Mucosa of gallbladder (tissue), 1 donor: ENCODE measurements around the gene GFOD2. TPM values are rescaled to one million over a fixed set of nuclear protein-coding genes. Genes with fewer than 3 reads are reported as not detected.

Source experiments
- DNase-seq: peaks from one replicate; pipeline ENCODE4 v3.0.0-alpha.2; 2020; ENCODE audit warnings: low spot score
- total RNA-seq: library from RNA; stranded (reverse); gene quantifications from one replicate; pipeline ENCODE4 v1.2.1, GENCODE V29; 2021
- donor health status: DM: no; HTN: no; CAD: no.

Gene GFOD2
- total RNA-seq, 1 donor from 2014 or later = 25.9 TPM

- peak; percentile 59 for DNase-seq
Observed at GRCh38 chr16:67672739-67673662, 46.1 kb downstream of the GFOD2 start.

DNA sequence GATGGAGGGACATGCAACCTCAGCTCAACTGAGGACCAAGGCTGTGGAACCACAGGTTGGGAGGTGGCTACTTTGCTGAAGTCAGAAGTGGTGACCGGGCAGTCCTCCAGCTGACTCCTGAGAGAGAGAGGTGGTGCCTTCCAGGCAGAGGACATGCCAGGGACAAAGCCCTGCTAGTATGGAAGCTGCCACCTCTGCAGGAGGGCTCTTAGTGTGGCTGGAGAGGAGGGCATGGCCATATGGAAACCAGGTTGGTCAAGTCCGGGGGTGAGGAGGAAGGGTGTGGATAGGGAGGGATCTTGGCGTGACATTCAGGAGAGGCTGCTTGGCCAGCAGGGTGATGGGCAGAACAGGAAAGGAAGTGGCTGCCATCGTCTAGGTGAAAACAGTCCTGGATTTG is 46.8 kb downstream of the GFOD2 start:
- no peak for DNase-seq

DNA sequence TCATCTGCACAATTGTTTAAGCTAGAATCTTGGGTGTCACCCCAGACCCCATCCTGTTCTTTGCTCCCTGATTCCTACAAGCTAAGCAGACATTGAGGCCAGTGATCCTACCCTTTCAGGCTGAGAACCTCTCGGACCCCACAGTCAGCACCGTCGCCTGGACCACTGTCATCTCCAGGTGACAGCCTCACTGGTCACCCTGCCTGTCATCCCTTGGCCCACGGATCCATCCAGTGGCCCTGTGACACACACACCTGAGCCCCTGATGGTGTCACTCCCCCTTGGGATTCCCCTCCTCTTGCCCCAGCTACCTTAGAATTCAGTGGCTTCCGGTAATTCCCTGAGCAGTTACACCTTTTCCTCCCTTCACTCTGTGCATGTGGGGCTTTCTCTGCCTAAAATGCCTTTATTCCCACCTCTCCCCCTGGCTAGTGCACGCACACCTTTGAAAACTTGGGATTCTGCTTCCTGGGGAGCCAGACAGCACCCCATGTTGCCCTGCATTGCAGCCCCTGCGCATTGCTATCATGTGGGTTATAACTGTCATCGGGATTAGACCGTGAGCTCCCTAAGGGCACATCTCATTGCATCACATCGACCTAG is 49.5 kb downstream of the GFOD2 start:
- no peak for DNase-seq

GRCh38 chr16:67668495-67669157 is 50.5 kb downstream of the GFOD2 start:
- DNase-seq = no peak

- peak; percentile 86 for DNase-seq
Observed at GRCh38 chr16:67667817-67668494, 51.2 kb downstream of the GFOD2 start.

- DNase-seq = no peak
Observed at GRCh38 chr16:67667453-67667816, 51.7 kb downstream of the GFOD2 start.

DNA sequence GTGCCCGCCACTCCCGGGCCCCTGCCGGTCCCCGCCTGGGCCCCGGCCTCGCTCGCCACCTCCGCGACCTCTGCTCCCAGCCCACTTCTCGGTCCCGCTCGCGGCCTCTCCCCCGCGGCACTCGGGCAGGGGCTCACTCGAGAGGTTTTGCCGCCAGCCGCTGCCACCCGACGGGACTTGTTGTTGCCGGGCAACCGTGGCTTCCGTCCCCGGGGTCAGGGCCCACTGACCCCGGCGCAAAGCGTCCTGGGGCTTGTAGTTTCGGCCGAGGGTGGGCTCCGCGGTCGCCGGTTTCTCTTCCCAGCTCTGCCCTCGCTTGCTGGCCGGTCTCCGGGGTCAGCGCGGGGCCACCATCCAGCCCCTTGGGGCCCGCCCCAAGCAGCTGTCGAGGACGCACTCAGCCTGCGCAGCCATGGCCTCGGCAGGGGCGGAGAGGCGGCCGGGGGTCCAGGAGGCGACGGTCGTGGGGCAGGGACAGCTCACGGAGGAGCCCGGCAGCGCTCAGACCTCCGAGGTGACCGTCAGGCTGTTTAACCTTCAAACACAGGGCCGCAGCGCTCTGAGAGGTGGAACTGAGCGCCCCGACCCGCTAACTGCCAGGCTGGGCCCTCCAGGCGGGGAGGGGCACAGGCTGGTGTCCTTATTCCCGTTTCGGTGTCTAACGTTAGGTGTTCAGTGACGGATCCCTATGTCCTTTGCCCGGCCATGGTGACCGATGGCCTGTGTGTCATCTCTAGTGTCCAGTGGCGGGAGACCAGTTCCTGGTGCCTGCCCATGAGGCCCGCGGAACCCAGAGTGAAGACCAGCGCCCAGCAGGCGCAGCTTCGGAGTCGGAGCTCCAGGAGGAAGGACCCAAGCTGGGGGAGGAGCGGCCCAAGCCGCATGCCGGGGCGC is 52.3 kb downstream of the GFOD2 start, which contains the start of the genes C16orf86 and ENKD1:
C16orf86 (plus strand) TSS at position 256 of the 894 bp plus-strand sequence; CDS start at position 413, 157 bp downstream.
ENKD1 (minus strand) TSS at position 192 of the 894 bp plus-strand sequence. CDS start 308 bp downstream, outside the sequence.
- peak; percentile 86 for DNase-seq

DNA sequence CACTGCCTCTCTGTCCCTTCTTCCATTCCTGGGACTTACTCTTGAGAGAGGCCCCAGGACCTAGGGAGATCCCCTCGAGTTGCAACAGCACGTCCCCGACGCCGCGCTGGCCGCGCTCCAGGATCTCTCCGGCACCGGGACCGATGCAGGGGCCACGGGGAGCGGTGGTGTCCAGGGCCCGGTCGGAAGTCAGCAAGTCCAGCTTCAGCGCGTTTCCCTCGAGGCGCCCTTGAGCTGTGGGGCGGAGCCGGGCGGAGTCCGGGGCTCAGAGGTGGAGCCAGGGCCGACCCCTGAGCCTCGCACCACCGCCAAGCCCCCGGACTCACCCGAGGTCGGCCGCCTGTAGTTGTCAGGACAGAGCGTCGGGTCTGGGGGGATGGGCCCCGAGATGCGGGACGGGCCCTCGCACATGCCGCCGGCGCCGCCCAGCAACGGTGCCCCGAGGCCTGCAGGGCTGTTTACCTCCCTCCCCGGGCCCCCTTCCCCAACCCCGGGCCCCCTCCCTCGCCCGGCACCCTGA is 53.0 kb downstream of the GFOD2 start:
- no peak for DNase-seq

- no peak for DNase-seq
Observed at GRCh38 chr16:67665598-67665997, 53.5 kb downstream of the GFOD2 start.

DNA sequence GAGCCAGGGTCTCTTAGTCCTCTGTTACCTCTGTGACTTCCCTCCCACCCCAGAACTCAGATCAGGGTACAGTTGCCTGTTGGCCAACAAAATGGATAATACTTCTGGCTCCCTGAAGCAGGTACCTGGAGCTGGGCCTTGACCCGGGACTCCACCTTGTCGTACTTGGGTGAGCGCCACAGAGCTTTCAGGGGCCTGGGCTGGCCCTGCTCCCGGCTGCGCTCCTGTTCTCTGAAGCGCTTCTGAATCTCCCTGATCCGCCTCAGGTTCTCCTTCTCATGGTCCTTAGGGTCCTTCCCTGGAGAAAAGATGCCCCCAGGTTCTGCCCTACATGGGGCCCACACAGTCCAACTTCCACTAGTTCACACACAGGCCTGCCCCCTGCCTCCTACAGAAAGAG is 54.2 kb downstream of the GFOD2 start:
- no peak for DNase-seq

- no peak for DNase-seq
Observed at GRCh38 chr16:67664258-67664657, 54.9 kb downstream of the GFOD2 start.

GRCh38 chr16:67663877-67664222 is 55.3 kb downstream of the GFOD2 start:
- DNase-seq = no peak

- no peak for DNase-seq
Observed at GRCh38 chr16:67663151-67663876, 55.8 kb downstream of the GFOD2 start.

GRCh38 chr16:67662653-67663010 is 56.5 kb downstream of the GFOD2 start:
- no peak for DNase-seq

DNA sequence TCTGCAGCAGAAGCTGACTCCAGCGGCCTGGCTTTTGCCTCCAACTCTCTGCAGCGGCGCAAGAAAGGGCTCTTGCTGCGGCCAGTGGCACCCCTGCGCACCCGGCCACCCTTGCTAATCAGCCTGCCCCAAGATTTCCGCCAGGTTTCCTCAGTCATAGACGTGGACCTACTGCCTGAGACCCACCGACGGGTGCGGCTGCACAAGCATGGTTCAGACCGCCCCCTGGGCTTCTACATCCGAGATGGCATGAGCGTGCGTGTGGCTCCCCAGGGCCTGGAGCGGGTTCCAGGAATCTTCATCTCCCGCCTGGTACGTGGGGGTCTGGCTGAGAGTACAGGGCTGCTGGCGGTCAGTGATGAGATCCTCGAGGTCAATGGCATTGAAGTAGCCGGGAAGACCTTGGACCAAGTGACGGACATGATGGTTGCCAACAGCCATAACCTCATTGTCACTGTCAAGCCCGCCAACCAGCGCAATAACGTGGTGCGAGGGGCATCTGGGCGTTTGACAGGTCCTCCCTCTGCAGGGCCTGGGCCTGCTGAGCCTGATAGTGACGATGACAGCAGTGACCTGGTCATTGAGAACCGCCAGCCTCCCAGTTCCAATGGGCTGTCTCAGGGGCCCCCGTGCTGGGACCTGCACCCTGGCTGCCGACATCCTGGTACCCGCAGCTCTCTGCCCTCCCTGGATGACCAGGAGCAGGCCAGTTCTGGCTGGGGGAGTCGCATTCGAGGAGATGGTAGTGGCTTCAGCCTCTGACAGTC is 57.0 kb downstream of the GFOD2 start:
- no peak for DNase-seq

DNA sequence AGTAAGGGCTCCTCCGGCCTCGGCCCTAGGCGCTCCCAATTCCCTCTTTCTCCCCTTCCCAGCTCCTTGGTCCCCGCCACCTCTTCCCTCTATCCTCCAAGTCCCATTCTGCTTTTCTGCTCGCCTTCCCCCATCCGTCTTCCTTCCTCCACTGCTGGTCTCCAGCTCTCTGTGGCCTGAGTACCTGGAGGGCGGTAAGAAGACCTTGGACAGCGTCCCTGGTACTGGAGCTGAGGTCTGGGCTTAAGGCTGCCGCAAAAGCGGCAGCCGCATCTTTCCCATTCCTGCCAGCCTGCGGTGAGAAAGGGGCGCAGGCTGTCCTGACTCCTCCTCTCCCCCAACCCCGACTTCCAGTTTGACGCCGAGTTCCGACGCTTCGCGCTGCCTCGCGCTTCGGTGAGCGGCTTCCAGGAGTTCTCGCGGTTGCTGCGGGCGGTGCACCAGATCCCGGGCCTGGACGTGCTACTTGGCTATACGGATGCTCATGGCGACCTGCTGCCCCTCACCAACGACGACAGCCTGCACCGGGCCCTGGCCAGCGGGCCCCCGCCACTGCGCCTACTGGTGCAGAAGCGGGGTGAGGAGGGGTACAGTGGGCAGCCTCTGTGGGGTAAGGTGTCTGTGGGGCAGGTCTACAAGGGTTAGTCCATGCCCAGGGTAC is 57.9 kb downstream of the GFOD2 start:
- DNase-seq = no peak

GRCh38 chr16:67660564-67661028 is 58.5 kb downstream of the GFOD2 start, which contains the start of gene PARD6A:
PARD6A (plus strand) TSS chr16:67660960; CDS start chr16:67661039, 79 bp downstream.
- peak; percentile 95 for DNase-seq
